Cerebellar nuclear complex (tissue), 1 donor: ENCODE data around the gene ACSF3.

Experiments
- DNase-seq, 2 experiments: peaks; one replicate each; lab custom pipeline; 2025; lab: John Stamatoyannopoulos, UW

ACSF3 gene

GRCh38 chr16:89112377-89113151 lies 18.9 kb downstream of the ACSF3 start:
- DNase-seq = no peak

GRCh38 chr16:89113152-89113547 lies 19.5 kb downstream of the ACSF3 start:
- no peak for DNase-seq

- DNase-seq = no peak
These were observed 20.0 kb downstream of the ACSF3 start for GRCh38 chr16:89113661-89114060.

DNA sequence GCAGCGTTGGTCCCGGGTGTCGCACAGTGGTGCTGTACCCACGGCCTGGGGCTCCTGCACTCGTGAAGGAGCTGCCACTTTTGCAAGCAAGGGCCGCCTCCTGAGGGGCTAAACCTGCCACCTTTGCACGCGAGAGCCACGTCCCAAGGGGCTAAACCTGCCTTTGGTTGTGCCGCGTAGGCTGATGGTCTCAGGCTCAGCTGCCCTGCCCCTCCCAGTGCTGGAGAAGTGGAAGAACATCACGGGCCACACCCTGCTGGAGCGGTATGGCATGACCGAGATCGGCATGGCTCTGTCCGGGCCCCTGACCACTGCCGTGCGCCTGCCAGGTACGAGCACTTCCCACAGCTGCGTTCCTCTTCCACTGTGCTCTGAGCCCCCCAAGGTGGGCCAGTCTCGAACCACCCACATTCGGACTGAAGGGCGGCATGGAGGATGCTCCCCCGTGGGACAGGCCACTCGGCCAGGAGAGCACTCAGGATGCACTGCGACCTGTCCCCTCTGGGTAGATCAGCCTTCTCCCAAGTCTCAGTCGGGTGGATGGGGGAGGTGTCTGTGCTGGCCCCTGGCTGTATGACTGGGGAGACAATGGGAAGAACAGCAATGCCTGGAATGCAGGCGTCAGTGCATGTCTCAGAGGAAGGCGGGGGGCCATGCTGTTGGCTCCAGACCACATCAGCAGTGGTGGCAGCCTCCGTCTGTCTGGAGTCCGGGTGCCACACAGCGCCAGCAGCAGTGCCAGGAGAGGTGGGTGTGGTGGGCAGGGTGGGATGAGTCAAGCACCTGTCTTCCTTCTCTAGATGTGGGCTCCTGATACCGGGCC lies 20.7 kb downstream of the ACSF3 start:
- DNase-seq = no peak

- no peak for DNase-seq
These were observed 21.7 kb downstream of the ACSF3 start for GRCh38 chr16:89115216-89115861.

DNA sequence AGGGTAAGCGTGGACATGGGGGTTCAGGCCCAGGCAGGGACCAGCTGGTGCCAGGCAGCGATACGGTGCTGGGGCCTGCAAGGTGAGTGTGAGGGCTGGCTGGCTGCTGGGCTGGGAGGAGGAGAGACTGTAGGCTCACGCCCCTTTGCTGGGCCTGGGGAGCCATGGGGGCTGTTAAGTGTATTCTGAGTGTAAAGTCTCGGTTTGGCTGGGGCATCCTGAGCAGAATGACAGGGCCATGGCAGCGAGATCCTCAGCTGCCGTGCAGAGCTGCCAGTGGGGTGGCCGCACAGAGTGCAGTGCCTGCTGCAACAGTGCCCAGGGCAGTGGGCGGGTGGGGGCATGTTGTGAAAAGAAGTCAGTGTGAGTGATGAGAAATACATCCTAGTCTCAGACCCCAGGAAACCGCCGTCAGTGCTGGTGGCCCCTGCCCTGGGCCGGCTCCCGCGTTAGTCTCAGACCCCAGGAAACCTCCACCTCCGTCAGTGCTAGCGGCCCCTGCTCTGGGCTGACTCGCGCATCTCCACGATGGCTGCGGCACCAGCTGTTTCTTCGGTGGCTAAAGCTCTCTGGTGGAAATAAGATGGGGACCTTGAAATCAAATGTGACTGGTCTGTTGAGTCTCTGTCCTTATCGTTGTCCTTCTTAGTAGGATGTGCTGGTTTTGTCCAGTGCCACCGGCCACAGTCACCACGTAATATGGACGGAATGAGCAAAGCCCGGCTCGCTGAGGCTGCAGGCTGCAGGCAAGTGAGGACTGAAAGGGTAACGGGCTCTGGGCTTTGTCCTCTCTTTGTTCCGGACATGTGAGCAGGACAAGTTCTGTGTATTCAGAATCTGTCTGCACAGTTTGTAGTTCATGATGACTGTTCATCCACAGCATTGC lies 22.9 kb downstream of the ACSF3 start:
- DNase-seq = no peak

DNA sequence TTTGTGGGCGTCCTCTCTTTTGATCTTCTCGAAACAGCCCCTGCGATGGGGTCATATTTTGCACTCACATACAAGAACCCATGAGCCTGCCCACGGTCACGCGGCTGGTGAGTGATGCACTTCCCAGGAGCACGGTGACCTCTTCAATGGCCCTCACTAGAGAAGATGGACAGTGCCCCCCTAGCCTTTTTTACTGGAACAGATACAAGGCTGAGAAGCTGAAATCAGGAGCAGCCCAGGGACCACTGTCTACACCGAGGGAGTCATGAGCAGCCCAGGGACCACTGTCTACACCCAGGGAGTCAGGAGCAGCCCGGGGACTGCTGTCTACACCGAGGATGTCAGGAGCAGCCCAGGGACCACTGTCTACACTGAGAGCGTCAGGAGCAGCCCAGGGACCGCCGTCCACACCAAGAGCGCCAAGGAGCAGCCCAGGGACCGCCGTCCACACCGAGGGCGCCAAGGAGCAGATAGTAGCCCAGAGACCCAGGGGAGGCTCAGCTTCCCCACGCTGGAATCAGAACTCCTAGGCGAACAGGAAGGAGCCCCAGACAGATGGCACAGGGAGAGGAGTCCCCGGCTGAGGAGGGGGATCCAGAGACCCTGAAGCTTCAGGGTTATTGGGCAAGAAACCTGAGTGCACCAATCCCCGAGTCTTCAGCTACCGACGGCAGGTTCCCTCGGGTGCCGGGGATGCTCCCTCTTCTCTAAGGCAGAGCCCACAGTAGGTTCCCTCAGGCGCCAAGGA lies 23.7 kb downstream of the ACSF3 start:
- DNase-seq = no peak

GRCh38 chr16:89117975-89118289 lies 24.3 kb downstream of the ACSF3 start:
- no peak for DNase-seq

- no peak for DNase-seq
These were observed 24.9 kb downstream of the ACSF3 start for GRCh38 chr16:89118361-89119165.

DNA sequence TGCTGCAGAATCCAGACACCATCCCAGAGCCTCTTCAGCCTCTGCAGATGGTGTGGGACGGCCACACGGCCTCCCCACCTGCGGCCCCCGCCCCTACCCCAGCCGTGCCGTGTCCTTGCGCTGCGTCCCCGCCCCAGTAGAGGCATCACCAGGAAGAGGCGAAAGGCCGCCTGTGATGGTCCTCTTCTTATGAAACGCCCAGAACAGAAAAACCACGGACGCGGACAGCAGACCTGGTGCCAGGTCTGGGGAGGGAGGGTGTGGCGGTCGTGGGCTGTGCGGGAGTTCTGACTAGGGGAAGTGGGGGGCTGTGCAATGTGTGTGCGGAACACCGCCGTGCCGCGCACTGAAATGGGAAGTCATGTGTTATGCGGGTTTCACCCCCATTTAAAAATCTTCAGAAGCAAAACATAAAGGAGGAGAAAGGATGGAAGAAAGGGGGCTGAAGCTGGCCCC lies 25.5 kb downstream of the ACSF3 start:
- DNase-seq = no peak

- DNase-seq = no peak
These were observed 26.0 kb downstream of the ACSF3 start for GRCh38 chr16:89119661-89120141.

DNA sequence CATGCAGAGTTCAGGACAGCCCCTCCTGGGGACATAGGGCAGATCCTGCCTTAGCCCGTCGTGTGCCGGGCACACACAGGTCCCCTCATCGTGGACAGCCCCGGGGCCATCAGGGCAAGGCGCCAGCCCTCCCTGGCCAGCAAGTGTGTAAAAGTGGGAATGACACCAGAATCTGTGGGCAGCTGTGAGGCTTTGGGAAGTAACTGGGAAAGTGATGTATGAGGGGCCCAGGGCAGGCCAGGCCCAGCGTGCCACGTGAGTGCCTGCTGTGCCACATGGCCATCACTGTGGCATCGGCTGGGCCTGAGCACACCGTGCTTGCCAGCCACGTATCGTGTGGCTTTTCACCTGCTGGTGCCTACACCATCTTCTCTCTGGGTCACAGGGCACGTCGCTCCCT lies 26.6 kb downstream of the ACSF3 start:
- no peak for DNase-seq

- no peak for DNase-seq
These were observed 27.3 kb downstream of the ACSF3 start for GRCh38 chr16:89120921-89121351.

GRCh38 chr16:89121691-89122321 lies 28.2 kb downstream of the ACSF3 start:
- no peak for DNase-seq

GRCh38 chr16:89122322-89122851 lies 28.7 kb downstream of the ACSF3 start:
- no peak for DNase-seq

- no peak for DNase-seq
These were observed 29.6 kb downstream of the ACSF3 start for GRCh38 chr16:89123001-89123830.

GRCh38 chr16:89123831-89124100 lies 30.1 kb downstream of the ACSF3 start:
- DNase-seq = no peak

GRCh38 chr16:89129378-89129777 lies 35.7 kb downstream of the ACSF3 start:
- DNase-seq = no peak

DNA sequence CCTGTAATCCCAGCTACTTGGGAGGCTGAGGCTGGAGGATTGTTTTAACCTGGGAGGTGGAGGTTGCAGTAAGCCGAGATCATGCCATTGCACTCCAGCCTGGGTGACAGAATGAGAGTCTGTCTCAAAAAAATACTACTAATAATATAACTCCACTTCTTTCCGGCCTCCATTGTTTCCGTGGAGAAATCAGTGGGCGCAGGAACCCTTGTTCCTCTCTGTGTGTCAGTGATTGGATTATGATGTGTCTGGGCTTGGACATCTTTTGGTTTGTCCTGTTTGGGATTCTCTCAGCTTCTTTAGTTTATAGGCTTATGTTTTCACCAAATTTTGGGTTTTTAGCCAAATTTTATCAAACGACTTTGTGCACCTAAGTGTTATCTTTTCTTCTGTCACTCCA lies 36.8 kb downstream of the ACSF3 start:
- no peak for DNase-seq
